Measurements from ENCODE around the gene MICAL3. TPM values are rescaled to one million over a fixed set of nuclear protein-coding genes. Genes with fewer than 3 reads are reported as not detected.
A peak's percentile ranks its signal among the peaks of the same experiment; 100 is the strongest.
"Not testable (repeated sequence)": the region's sequence is repeated elsewhere in the genome, so short reads cannot be mapped to it uniquely, and the experiment has no call there.

The MICAL3 gene
- total RNA-seq, 1 donor from 2014 or later = 33.6 TPM

DNA sequence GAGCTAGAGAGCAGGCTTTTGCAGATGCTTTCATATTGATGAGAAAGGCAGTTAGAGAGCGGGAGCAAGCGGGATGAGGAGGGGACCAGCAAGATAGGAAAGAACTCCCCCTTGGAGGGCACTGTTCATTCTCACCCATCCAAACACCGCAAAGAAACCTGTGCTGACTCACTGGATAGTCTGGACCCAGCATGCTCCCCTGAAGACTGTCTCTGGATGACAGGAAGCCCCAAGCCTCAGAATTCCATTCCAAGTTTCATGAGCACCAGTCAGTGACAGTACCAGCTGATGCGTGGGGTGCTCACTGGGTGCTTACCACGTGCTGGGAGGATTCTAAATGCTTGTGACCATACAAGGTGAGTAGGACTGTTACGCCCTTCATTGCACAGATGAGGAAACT, 34.2 kb downstream of the MICAL3 start:
- H3K27ac ChIP-seq = no peak overlapping the region
- Mint-ChIP-seq H3K36me3 (no peaks in the 10 kb centered on the region), H3K9me3 (no peaks in the 10 kb centered on the region), H3K27ac (no peak overlapping the region), H3K4me3 (no peak overlapping the region), H3K27me3 (ENCODE audit: insufficient read depth, low read depth) (peaks cover 8% of the 10 kb centered on the region), H3K4me1 (peaks cover 32% of the 10 kb centered on the region)
- H3K36me3 ChIP-seq = no peaks in the 10 kb centered on the region
- H3F3A ChIP-seq (ENCODE audit: low read depth) = no peaks in the 10 kb centered on the region
- H3K4me2 ChIP-seq = no peak overlapping the region
- H4K20me1 ChIP-seq (ENCODE audit: low read depth) = peaks cover 93% of the 10 kb centered on the region
- H3K9me3 ChIP-seq (ENCODE audit: low read depth) = no peaks in the 10 kb centered on the region
- no peak for TF ChIP-seq EZH2phosphoT487 (IDR thresholded peaks at IDR 0.05)
- TF ChIP-seq EZH2 (IDR thresholded peaks at IDR 0.05) = no peak
- TF ChIP-seq, protein P1, sequence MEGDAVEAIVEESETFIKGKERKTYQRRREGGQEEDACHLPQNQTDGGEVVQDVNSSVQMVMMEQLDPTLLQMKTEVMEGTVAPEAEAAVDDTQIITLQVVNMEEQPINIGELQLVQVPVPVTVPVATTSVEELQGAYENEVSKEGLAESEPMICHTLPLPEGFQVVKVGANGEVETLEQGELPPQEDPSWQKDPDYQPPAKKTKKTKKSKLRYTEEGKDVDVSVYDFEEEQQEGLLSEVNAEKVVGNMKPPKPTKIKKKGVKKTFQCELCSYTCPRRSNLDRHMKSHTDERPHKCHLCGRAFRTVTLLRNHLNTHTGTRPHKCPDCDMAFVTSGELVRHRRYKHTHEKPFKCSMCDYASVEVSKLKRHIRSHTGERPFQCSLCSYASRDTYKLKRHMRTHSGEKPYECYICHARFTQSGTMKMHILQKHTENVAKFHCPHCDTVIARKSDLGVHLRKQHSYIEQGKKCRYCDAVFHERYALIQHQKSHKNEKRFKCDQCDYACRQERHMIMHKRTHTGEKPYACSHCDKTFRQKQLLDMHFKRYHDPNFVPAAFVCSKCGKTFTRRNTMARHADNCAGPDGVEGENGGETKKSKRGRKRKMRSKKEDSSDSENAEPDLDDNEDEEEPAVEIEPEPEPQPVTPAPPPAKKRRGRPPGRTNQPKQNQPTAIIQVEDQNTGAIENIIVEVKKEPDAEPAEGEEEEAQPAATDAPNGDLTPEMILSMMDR (IDR thresholded peaks at IDR 0.05) = no peak
- H3K9ac ChIP-seq = no peak overlapping the region
- no peaks in the 10 kb centered on the region for H3K27me3 ChIP-seq
- H2AFZ ChIP-seq (replicated peaks) = no peak overlapping the region
- DNase-seq (ENCODE audit: low spot score) = no peak
- no peak overlapping the region for H3K4me3 ChIP-seq
- no peaks in the 10 kb centered on the region for H3K4me1 ChIP-seq
- peaks cover 92% of the 10 kb centered on the region for H3K79me2 ChIP-seq (ENCODE audit: low read depth)

DNA sequence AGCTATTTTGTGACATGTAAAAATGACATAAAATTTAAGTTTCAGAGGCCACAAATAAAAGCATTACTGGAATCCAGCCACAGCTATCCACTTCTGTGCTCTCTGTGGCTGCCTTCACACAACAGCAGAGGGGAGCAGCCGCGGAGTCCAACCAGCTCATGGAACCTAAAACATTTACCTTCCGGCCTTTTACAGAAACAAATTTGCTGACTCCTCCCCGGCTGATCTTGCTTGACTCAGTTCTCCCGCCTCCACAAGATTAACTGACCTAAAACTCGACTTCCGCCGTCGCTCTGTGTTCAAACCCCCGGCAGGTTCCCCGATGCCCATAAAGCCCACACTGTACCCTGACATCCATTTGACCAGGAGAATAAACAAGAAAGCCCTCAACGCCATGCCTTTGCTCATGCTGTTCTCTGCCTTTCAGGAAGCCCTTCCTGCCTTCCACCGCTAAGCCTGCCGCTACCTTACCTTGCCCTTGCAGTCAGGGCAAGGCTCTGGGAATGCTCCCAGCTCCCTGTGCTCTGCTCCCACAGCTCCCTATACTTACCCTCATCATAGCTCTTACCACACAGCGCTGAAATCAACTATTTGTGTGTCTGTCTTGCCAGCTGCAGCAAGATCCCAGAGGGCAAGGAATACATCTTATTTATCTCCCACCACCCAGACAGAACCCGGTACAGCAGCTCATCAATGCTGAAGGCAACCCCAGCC, 35.4 kb downstream of the MICAL3 start:
- H3K9me3 Mint-ChIP-seq = no peaks in the 10 kb centered on the region
- Histone ChIP-seq H4K20me1 (ENCODE audit: low read depth) (peaks cover 90% of the 10 kb centered on the region), H3K27me3 (no peaks in the 10 kb centered on the region), H3K27ac (no peak overlapping the region), H3F3A (ENCODE audit: low read depth) (no peaks in the 10 kb centered on the region), H2AFZ (replicated peaks) (no peak overlapping the region), H3K4me3 (no peak overlapping the region), H3K4me2 (no peak overlapping the region), H3K9me3 (ENCODE audit: low read depth) (no peaks in the 10 kb centered on the region), H3K4me1 (no peaks in the 10 kb centered on the region), H3K79me2 (ENCODE audit: low read depth) (peaks cover 86% of the 10 kb centered on the region), H3K36me3 (no peaks in the 10 kb centered on the region), H3K9ac (no peak overlapping the region)
- H3K36me3 Mint-ChIP-seq = no peaks in the 10 kb centered on the region
- TF ChIP-seq, protein P1 (IDR thresholded peaks at IDR 0.05) = no peak
- TF ChIP-seq EZH2 (IDR thresholded peaks at IDR 0.05) = no peak
- no peak for TF ChIP-seq EZH2phosphoT487 (IDR thresholded peaks at IDR 0.05)
- H3K4me1 Mint-ChIP-seq = peaks cover 33% of the 10 kb centered on the region
- DNase-seq (ENCODE audit: low spot score) = no peak
- no peak overlapping the region for H3K4me3 Mint-ChIP-seq
- peaks cover 4% of the 10 kb centered on the region for H3K27me3 Mint-ChIP-seq (ENCODE audit: insufficient read depth, low read depth)
- peak overlapping the region; percentile 74 for H3K27ac Mint-ChIP-seq

DNA sequence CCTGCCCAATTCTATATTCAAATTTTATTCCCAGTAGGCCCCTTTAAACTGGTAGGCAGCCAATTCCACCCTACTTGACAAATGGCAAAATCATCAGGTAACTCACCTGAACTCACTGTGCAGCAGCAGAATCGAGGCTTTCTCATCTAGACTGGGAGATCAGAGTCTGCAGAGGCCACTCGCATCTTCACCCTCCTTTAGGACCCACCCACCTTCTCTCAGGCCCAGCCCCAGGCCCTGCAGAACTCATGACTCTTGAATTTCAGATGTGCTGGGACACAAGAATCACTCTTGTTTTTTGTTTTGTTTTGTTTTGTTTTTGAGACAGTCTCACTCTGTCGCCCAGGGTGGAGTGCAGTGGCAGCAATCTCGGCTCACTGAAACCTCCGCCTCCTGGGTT, 38.8 kb downstream of the MICAL3 start:
- Histone ChIP-seq H3K4me3 (no peak overlapping the region), H3K4me1 (peaks cover 3% of the 10 kb centered on the region), H3K4me2 (no peak overlapping the region), H2AFZ (replicated peaks) (no peak overlapping the region), H4K20me1 (ENCODE audit: low read depth) (peaks cover 85% of the 10 kb centered on the region), H3K36me3 (no peaks in the 10 kb centered on the region), H3K9ac (no peak overlapping the region), H3K27me3 (no peaks in the 10 kb centered on the region), H3F3A (ENCODE audit: low read depth) (peaks cover 2% of the 10 kb centered on the region), H3K79me2 (ENCODE audit: low read depth) (peaks cover 86% of the 10 kb centered on the region), H3K9me3 (ENCODE audit: low read depth) (no peaks in the 10 kb centered on the region), H3K27ac (no peak overlapping the region)
- Mint-ChIP-seq H3K4me1 (peaks cover 45% of the 10 kb centered on the region), H3K36me3 (no peaks in the 10 kb centered on the region), H3K4me3 (no peak overlapping the region), H3K9me3 (no peaks in the 10 kb centered on the region), H3K27me3 (ENCODE audit: insufficient read depth, low read depth) (peaks cover 4% of the 10 kb centered on the region), H3K27ac (no peak overlapping the region)
- no peak for DNase-seq (ENCODE audit: low spot score)
- TF ChIP-seq, protein P1 (IDR thresholded peaks at IDR 0.05) = no peak
- TF ChIP-seq EZH2phosphoT487 (IDR thresholded peaks at IDR 0.05) (no peak), EZH2 (IDR thresholded peaks at IDR 0.05) (no peak)

DNA sequence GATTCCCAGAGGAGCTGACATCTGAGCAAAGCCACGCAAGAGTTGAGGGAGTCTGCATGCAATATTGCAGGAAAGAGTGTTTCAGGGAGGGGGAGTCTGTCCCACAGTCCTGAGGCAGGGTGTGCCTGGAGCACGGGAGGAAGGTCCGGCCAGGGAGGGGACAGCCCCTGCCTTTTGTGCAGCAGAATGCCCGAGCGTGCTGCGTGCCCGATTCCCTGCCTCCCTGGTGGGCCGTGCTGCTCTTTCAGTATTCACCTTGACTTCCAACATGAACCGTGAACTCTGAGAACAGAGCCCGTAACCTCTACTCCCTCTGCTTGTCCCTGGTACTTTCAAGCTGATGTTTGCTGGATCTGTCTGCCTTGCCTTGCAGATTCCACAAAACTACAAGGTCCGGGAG, 39.3 kb downstream of the MICAL3 start:
- not testable (repeated sequence) for H3K4me3 ChIP-seq; H3K27ac Mint-ChIP-seq; H3F3A ChIP-seq (ENCODE audit: low read depth); H3K4me1 ChIP-seq; H3K4me2 ChIP-seq; H3K36me3 ChIP-seq; H2AFZ ChIP-seq (replicated peaks); H3K36me3 Mint-ChIP-seq; H3K4me3 Mint-ChIP-seq; H3K9me3 Mint-ChIP-seq; H3K9me3 ChIP-seq (ENCODE audit: low read depth); H3K27me3 Mint-ChIP-seq (ENCODE audit: insufficient read depth, low read depth); H3K27me3 ChIP-seq; H3K27ac ChIP-seq; H3K9ac ChIP-seq; DNase-seq (ENCODE audit: low spot score)
- peaks cover 47% of the 10 kb centered on the region for H3K4me1 Mint-ChIP-seq
- Histone ChIP-seq H4K20me1 (ENCODE audit: low read depth) (peaks cover 85% of the 10 kb centered on the region), H3K79me2 (ENCODE audit: low read depth) (peaks cover 85% of the 10 kb centered on the region)

Data from neural progenitor cell (in vitro differentiated cells).